Ectodermal cell (in vitro differentiated cells): ENCODE measurements around the gene AHRR.

Experiments
- H3K27ac ChIP-seq: 2 replicates; pipeline ENCODE4 v1.7.0; 2013; ENCODE audit warnings: mild to moderate bottlenecking, low read depth, low read length; ENCODE audit not compliant: insufficient read depth, poor library complexity, severe bottlenecking
- H3K27me3 ChIP-seq: 2 replicates; pipeline ENCODE4 v1.7.0; 2013; ENCODE audit warnings: mild to moderate bottlenecking, low read length; ENCODE audit not compliant: insufficient read depth, control insufficient read depth, poor library complexity, severe bottlenecking
- H3K36me3 ChIP-seq: one replicate; pipeline ENCODE4 v1.7.0; 2013; ENCODE audit warnings: low read length; ENCODE audit not compliant: control insufficient read depth, insufficient read depth
- H3K4me1 ChIP-seq: one replicate; pipeline ENCODE4 v1.7.0; 2013; ENCODE audit warnings: low read length; ENCODE audit not compliant: control insufficient read depth, insufficient read depth
- H3K4me3 ChIP-seq: 2 replicates; pipeline ENCODE4 v1.7.0; 2013; ENCODE audit warnings: low read depth, low read length, control low read depth; ENCODE audit not compliant: insufficient read depth
- H3K9me3 ChIP-seq: 2 replicates; pipeline ENCODE4 v1.7.0; 2013; ENCODE audit warnings: mild to moderate bottlenecking, low read length, moderate library complexity; ENCODE audit not compliant: control insufficient read depth
- WGBS, 2 experiments: methylation state at CpG; one replicate each; pipeline ENCODE4 v1.1.7; 2013; ENCODE audit warnings: missing lambda C conversion rate in 2 of 2; 5-methylcytosine and 5-hydroxymethylcytosine counted together

AHRR gene

DNA sequence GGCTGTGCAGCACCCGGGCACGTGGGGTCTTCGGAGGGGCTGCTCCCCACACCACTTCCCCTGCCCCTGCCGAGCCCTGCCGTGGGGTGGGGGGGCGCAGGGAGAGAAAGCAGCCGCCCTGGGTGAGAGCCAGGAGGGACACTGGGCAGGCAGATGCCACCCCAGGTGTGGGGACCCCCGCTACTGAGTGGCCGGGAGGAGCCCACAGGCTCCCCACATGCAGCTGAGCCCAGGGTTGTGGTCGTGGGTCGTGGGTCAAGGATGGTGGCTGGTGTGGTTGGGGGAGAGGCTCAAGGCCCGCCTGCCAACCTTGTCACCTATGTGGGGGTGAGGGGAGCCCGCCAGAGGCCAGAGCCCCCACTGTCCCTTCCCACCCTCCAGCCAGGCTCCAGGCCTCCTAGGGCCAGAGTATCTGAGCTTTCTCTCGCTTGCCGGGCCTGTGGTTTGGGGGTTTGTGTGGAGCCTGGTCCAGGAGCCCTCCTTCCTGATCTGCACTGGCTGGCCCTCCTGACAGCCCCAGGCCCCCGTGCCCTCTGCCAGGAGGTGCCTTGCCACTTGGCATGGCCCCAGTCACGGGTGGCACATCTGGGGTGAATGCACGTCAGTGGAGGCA, 157.0 kb downstream of the AHRR start:
- H3K27ac ChIP-seq, result no peak overlapping the region

DNA sequence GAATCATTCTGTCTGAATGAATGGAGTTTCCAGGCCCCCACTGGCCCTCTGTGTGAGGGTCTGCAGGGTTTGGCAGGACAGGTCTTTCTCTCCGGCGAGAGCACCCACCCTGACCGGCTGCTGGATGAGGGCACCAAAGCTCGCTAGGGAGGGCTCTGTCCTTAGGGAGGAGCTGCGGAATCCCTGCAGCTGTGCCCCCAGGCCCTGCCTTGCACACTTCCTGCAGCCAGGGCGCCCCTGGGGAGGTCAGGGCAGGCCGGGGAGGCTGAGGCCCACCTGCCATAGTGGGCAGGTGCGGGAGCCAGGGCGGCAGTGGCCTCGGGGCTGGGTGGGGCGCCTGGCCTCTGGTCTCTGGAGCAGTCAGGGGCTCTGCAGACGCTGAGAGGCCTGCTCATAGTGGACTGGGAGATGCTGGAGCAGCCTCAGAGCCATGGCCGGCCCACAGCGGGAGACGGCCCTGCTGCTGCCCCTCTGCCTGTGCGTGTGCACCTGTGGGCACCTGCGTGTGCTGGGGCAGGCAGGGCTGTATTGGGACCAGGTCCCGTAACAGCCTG, 157.5 kb downstream of the AHRR start:
- Histone ChIP-seq H3K36me3 (no peaks in the 10 kb centered on the region), H3K4me3 (no peak overlapping the region), H3K9me3 (no peaks in the 10 kb centered on the region), H3K27me3 (peaks cover 35% of the 10 kb centered on the region), H3K4me1 (peaks cover 6% of the 10 kb centered on the region), H3K27ac (no peak overlapping the region)
- WGBS, 2 experiments, result 89% methylated on average over 18 of the region's 18 CpGs

More for the DNA sequence above, 157.0 kb downstream of the AHRR start:
- no peak overlapping the region for H3K4me3 ChIP-seq
- H3K36me3 ChIP-seq, result no peaks in the 10 kb centered on the region
- H3K27me3 ChIP-seq, result peaks cover 41% of the 10 kb centered on the region
- H3K9me3 ChIP-seq, result no peaks in the 10 kb centered on the region
- WGBS, 2 experiments, result 90% methylated on average over 18 of the region's 18 CpGs
- H3K4me1 ChIP-seq, result peaks cover 6% of the 10 kb centered on the region

DNA sequence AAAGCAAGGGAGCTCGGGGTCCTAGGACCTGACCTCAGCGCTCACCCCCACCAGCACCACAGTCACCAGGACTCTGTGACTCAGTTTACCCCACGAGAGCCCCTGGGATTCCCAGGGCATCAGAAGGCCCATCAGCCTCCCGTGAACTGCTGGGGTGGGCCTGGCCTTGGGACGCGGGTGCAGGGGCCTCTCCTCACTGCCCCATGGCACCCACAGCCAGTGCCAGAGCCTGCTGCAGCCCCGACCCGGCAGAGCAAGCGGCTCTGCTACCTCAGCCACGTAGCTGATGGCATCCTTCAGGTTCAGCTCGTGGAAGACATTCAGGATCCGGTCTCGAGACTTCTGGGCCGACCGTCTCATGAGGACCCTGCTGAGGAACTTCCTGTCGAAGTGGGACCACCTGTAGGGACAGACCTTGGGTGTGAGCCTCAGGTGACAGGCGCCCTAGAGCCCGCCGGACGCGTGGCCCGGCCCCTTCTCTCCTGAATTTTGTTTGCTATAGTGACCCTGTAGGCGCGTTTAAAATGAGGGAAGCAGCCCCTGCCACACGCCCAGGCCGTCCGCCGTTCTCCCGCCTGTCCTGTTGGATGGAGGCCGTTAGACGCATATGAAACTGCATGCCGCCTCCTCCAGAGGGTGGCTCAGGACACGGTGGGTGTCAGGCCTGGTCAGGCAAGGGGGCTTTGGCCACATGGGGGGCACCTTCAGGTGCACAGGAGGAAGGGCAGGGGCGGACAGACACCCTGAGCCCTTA, 158.2 kb downstream of the AHRR start:
- no peaks in the 10 kb centered on the region for H3K36me3 ChIP-seq
- WGBS, 2 experiments, result 90% methylated on average over 34 of the region's 34 CpGs

DNA sequence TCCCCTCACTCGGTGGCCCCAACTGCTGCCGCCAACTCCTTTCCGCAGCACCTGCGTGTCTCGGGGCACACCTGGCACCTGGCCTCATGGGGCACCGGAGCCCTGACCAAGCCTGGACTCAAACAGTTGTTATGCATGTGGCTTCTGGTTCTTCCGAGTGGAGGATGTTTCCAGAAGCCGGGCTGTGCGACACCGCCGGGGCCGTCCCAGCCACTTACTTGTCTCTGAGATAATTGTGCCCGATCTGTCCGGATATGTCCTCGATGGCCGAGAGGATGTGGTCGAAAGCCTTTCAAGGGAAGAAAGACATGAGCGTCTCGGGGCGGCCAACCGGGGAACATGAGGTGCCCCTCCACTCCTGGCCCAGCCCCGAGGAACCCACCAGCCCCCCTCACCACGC, 159.8 kb downstream of the AHRR start:
- Histone ChIP-seq H3K27me3 (peaks cover 12% of the 10 kb centered on the region), H3K9me3 (no peaks in the 10 kb centered on the region), H3K27ac (no peak overlapping the region), H3K36me3 (no peaks in the 10 kb centered on the region), H3K4me1 (no peaks in the 10 kb centered on the region), H3K4me3 (no peak overlapping the region)
- 94% methylated on average over 22 to 23 of the region's 23 CpGs for WGBS, 2 experiments

More for the DNA sequence above, 158.2 kb downstream of the AHRR start:
- H3K27ac ChIP-seq, result no peak overlapping the region
- peaks cover 28% of the 10 kb centered on the region for H3K27me3 ChIP-seq
- no peaks in the 10 kb centered on the region for H3K9me3 ChIP-seq
- no peak overlapping the region for H3K4me3 ChIP-seq
- peaks cover 3% of the 10 kb centered on the region for H3K4me1 ChIP-seq

DNA sequence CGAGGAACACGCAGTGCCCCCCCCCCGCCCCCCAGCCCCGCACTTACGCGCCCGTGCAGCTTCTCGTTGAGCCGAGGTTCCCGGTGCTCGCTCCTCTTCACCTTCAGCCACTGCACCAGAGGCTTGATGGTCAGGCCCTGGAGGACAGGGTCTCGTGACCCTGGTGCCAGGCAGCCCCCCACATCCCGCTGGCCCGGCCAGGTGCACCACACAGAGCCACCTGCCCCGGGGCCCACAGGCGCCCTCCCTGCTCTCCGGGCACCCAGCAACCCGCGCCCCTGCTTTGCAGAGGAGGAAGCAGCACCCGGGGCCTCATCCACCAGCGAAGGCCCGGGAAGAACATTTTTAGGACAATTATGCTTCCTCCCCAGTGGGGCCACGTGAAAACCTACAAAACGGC, 160.5 kb downstream of the AHRR start:
- Histone ChIP-seq H3K4me3 (no peak overlapping the region), H3K9me3 (no peaks in the 10 kb centered on the region), H3K27ac (no peak overlapping the region), H3K4me1 (no peaks in the 10 kb centered on the region), H3K36me3 (no peaks in the 10 kb centered on the region), H3K27me3 (peaks cover 6% of the 10 kb centered on the region)
- 92 to 97% methylated on average over 20 to 23 of the region's 24 CpGs for WGBS, 2 experiments

DNA sequence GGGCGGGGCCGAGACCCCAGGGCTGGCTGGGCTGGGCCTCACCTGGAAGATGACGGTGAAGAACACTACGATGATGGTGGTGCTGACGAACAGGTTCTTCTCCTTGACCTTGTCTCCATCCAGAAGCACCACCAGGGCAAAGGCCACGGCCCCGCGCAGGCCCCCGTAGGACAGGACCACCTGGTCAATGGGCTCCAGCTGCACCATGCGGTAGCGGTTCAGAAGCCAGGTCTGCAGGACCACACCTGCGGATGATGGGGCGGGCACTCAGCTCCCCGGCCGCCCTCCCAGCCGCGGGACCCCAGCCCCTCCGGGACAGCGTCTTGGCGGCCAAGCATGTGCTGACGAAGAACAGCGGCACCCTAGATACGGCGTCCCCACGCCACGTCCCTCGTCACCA, 161.0 kb downstream of the AHRR start:
- H3K36me3 ChIP-seq, result no peaks in the 10 kb centered on the region
- no peak overlapping the region for H3K27ac ChIP-seq
- H3K27me3 ChIP-seq, result peaks cover under 1% of the 10 kb centered on the region
- WGBS, 2 experiments, result 95 to 96% methylated on average over 27 of the region's 27 CpGs
- H3K4me1 ChIP-seq, result no peaks in the 10 kb centered on the region
- no peak overlapping the region for H3K4me3 ChIP-seq
- H3K9me3 ChIP-seq, result no peaks in the 10 kb centered on the region

DNA sequence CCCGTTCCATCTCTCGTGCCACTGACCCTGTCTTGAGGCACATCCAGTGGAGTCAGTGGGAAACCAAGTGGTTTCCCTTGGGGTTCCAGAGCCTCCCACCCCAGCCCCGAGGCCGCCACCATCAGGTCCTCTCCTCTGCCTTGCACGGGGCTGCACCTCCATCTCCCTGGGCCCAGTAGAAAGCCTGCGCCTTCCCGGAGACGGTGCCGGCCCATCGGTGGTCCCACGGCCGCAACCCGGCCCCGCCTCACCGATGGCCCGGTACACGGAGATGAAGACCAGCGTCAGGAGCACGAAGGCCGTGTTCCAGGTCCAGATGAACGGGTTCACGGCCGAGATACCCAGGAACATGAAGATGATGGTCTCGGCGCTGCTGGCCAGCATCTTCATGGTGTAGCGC, 161.5 kb downstream of the AHRR start:
- 95 to 96% methylated on average over 26 of the region's 26 CpGs for WGBS, 2 experiments
- Histone ChIP-seq H3K9me3 (no peaks in the 10 kb centered on the region), H3K4me1 (no peaks in the 10 kb centered on the region), H3K27ac (no peak overlapping the region), H3K36me3 (no peaks in the 10 kb centered on the region), H3K4me3 (no peak overlapping the region), H3K27me3 (no peaks in the 10 kb centered on the region)

DNA sequence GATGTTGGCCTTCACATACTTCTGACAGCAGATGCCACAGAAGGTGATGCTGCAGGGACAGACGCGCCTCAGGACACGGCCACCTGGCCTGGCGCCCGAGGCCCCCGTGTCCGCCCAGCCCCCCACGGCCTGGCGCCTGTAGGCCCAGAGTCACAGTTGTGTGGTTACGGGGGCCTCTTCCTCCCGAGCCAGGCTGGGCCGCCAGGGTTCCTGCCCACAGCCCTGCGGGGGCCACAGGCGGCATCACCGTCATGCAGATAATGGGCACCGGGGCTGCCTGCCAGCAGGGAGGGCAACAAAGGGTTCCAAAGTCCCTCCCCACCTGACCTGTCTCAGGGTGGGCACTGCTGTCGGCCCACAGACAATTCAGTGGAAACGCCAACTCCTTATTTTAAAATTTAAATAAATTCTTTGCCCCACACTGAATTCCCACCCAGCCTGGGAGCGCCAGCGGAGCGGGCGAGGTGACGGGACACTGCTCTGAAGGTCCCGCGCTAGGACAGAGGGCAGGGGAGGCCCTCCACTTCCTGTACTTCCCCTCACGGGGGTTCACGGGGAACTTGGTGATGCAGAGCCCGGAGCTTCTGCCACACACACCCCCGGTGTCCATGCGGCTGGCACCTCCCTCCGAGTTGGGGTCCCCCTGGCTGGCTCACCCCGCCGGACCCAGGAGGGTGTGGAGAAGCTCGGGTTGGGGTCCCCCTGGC, 162.1 kb downstream of the AHRR start:
- Histone ChIP-seq H3K27me3 (no peaks in the 10 kb centered on the region), H3K9me3 (no peaks in the 10 kb centered on the region), H3K36me3 (no peaks in the 10 kb centered on the region), H3K4me1 (no peaks in the 10 kb centered on the region), H3K4me3 (no peak overlapping the region), H3K27ac (no peak overlapping the region)
- WGBS, 2 experiments, result 96% methylated on average over 34 of the region's 34 CpGs

DNA sequence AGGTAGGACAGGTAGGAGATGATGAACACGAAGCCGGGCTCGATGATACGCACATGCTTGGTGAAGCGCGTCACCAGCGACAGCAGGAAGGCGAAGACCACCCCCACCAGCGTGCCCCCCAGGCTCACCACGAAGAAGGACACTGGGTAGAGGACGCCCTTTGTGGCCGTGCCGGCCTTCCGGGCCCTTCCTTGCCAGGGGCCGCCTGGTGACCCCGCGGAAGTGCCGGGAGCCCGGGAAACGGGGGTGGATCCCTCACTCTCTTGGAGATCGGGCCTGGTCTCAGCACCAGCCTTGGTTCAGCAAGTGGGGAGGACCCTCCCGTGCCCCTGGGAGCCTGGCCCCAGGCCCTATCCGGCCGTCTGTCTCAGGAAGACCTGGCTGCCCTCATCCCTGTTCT, 163.0 kb downstream of the AHRR start:
- Histone ChIP-seq H3K27me3 (no peaks in the 10 kb centered on the region), H3K4me1 (no peaks in the 10 kb centered on the region), H3K4me3 (no peak overlapping the region), H3K27ac (no peak overlapping the region), H3K9me3 (no peaks in the 10 kb centered on the region), H3K36me3 (no peaks in the 10 kb centered on the region)
- 94 to 95% methylated on average over 24 of the region's 24 CpGs for WGBS, 2 experiments
